HepG2 (cell line): ENCODE data around the gene COPB2. TPM values are rescaled to one million over a fixed set of nuclear protein-coding genes. Genes with fewer than 3 reads are reported as not detected.

Experiments
- ATAC-seq: fragments of 200-7000 bp; cut with Tn5 transposase; 3 replicates; pipeline ENCODE4 v1.9.1; 2020; ENCODE audit warnings: mild to moderate bottlenecking, moderate library complexity
- BruUV-seq: library from RNA; stranded (reverse); fragments of 400-500 nt; replicated peaks from 2 replicates; lab custom pipeline; 2021; lab: Mats Ljungman, UMichigan
- CTCF ChIA-PET: fragments of 300-600 bp; formaldehyde crosslinking; extraction: SDS; loops from one replicate; lab custom pipeline; 2021; ENCODE audit warnings: low total read pairs, inconsistent platforms, low intra/inter-chr PET ratio; lab: Yijun Ruan, JAX
- POLR2A ChIA-PET: fragments of 350-600 bp; sonication (Branson Sonifier 250); formaldehyde crosslinking; loops from one replicate; lab custom pipeline; 2020; ENCODE audit warnings: antibody characterized with exemption, inconsistent platforms; lab: Yijun Ruan, JAX
- DNase-seq: peaks from one replicate; pipeline ENCODE4 v3.0.0-alpha.2; 2015; ENCODE audit warnings: low spot score
- FAIRE-seq: peaks from 3 replicates; lab custom pipeline; 2011; peaks lifted over from hg19 to GRCh38; lab: Jason Lieb, UNC
- H2AFZ ChIP-seq: one replicate; pipeline ENCODE4 v1.6.1; 2011; ENCODE audit warnings: low read length, inconsistent platforms
- H3K27ac ChIP-seq: fragments of 300-600 bp; 3 replicates; pipeline ENCODE4 v1.8.0; 2011; ENCODE audit warnings: mixed run types, mild to moderate bottlenecking, mixed read lengths, low read length, inconsistent platforms; ENCODE audit not compliant: insufficient read depth; ENCODE audit errors: extremely low read length
- H3K27me3 ChIP-seq, 2 experiments: fragments of 200-600 bp in 1 of 2; 2 replicates in 1 of 2; 3 replicates in 1 of 2; pipeline versions ENCODE4 v1.6.0 to v1.8.0; 2011; ENCODE audit warnings: low read length in 2 of 2, mild to moderate bottlenecking in 2 of 2, moderate library complexity in 2 of 2, inconsistent platforms in 1 of 2; ENCODE audit not compliant: insufficient read depth in 2 of 2, control insufficient read depth in 1 of 2
- H3K36me3 ChIP-seq, 2 experiments: fragments of 200-600 bp in 1 of 2; replicated peaks in 1 of 2; 2 replicates in 1 of 2; 3 replicates in 1 of 2; pipeline versions ENCODE4 v1.5.1 to v1.8.0; 2011; ENCODE audit warnings: low read length in 2 of 2, inconsistent platforms in 1 of 2; ENCODE audit not compliant: insufficient read depth in 2 of 2, control insufficient read depth in 1 of 2
- H3K4me1 ChIP-seq: 2 replicates; pipeline ENCODE4 v1.5.1; 2012; ENCODE audit warnings: low read length, inconsistent platforms; ENCODE audit not compliant: insufficient read depth
- H3K4me2 ChIP-seq: 2 replicates; pipeline ENCODE4 v1.6.0; 2011; ENCODE audit warnings: low read depth, low read length, inconsistent platforms
- H3K4me3 ChIP-seq, 3 experiments: fragments of 200-600 bp in 1 of 3; sonication (generic), shearing (Covaris generic) in 1 of 3; replicated peaks in 1 of 3; 2 replicates each; pipeline ENCODE4 v1.5.1; 2011 to 2016; ENCODE audit warnings: low read length in 3 of 3, inconsistent platforms in 2 of 3, low read depth in 2 of 3, mild to moderate bottlenecking in 2 of 3, control low read depth in 1 of 3, mixed read lengths in 1 of 3; ENCODE audit not compliant: insufficient read depth in 1 of 3
- H3K79me2 ChIP-seq: one replicate; pipeline ENCODE4 v1.6.1; 2011; ENCODE audit warnings: low read length, inconsistent platforms; ENCODE audit not compliant: insufficient read depth
- H3K9ac ChIP-seq: 2 replicates; pipeline ENCODE4 v1.6.0; 2011; ENCODE audit warnings: mild to moderate bottlenecking, low read depth, low read length, inconsistent platforms; ENCODE audit not compliant: insufficient read depth
- H3K9me3 ChIP-seq: 2 replicates; pipeline ENCODE4 v1.5.1; 2012; ENCODE audit warnings: mild to moderate bottlenecking, low read length
- H4K20me1 ChIP-seq: 2 replicates; pipeline ENCODE4 v1.6.0; 2011; ENCODE audit warnings: inconsistent platforms, mild to moderate bottlenecking, low read length, moderate library complexity; ENCODE audit not compliant: insufficient read depth
- AHDC1 ChIP-seq: sonication (generic); formaldehyde crosslinking; IDR thresholded peaks from 2 replicates; pipeline ENCODE4 v1.5.1; 2020; ENCODE audit warnings: mild to moderate bottlenecking, missing genetic modification reagents, borderline replicate concordance
- CENPX ChIP-seq: sonication (generic); formaldehyde crosslinking; IDR thresholded peaks from 2 replicates; pipeline ENCODE4 v1.9.0; 2021; ENCODE audit warnings: mild to moderate bottlenecking, missing genetic modification reagents, moderate library complexity
- CREB3 ChIP-seq: sonication (generic); formaldehyde crosslinking; IDR thresholded peaks from 2 replicates; pipeline ENCODE4 v1.5.0; 2020; ENCODE audit warnings: missing genetic modification reagents
- HOXA9 ChIP-seq: sonication (generic); formaldehyde crosslinking; IDR thresholded peaks from 2 replicates; pipeline ENCODE4 v1.8.1; 2022; ENCODE audit warnings: missing genetic modification reagents, mild to moderate bottlenecking, moderate library complexity, borderline replicate concordance
- MED8 ChIP-seq: sonication (generic); formaldehyde crosslinking; IDR thresholded peaks from 2 replicates; pipeline ENCODE4 v1.8.1; 2023; ENCODE audit warnings: mild to moderate bottlenecking, missing genetic modification reagents; ENCODE audit not compliant: insufficient replicate concordance
- MXD4 ChIP-seq: IDR thresholded peaks from 2 replicates; pipeline ENCODE4 v1.6.1; 2016; ENCODE audit warnings: mild to moderate bottlenecking, missing biosample characterization, missing genetic modification reagents
- NCOA5 ChIP-seq: sonication (generic); formaldehyde crosslinking; IDR thresholded peaks from 2 replicates; pipeline ENCODE4 v1.4.0; 2020; ENCODE audit warnings: missing genetic modification reagents
- THAP7 ChIP-seq: sonication (generic); formaldehyde crosslinking; IDR thresholded peaks from 2 replicates; pipeline ENCODE4 v1.8.1; 2023; ENCODE audit warnings: mild to moderate bottlenecking, missing genetic modification reagents
- ZKSCAN1 ChIP-seq: fragments of 150-350 bp; IDR thresholded peaks from 2 replicates; pipeline ENCODE4 v1.6.1; 2014; ENCODE audit warnings: low read length
- ZMYM2 ChIP-seq: sonication (generic); formaldehyde crosslinking; IDR thresholded peaks from 2 replicates; pipeline ENCODE4 v1.8.0; 2022; ENCODE audit warnings: mild to moderate bottlenecking, missing genetic modification reagents
- ZNF138 ChIP-seq: sonication (generic); formaldehyde crosslinking; IDR thresholded peaks from 2 replicates; pipeline ENCODE4 v1.5.0; 2020; ENCODE audit warnings: mild to moderate bottlenecking, low read depth, missing genetic modification reagents
- ZNF326 ChIP-seq: sonication (generic); formaldehyde crosslinking; IDR thresholded peaks from 2 replicates; pipeline ENCODE4 v1.4.0; 2020; ENCODE audit warnings: missing genetic modification reagents, borderline replicate concordance
- ZNF512B ChIP-seq: sonication (generic); formaldehyde crosslinking; IDR thresholded peaks from 2 replicates; pipeline ENCODE4 v1.5.1; 2020; ENCODE audit warnings: missing genetic modification reagents, mild to moderate bottlenecking, borderline replicate concordance
- ZNF546 ChIP-seq: sonication (generic); formaldehyde crosslinking; conservative IDR thresholded peaks from 2 replicates; pipeline ENCODE4 v1.8.1; 2023; ENCODE audit warnings: mild to moderate bottlenecking, missing genetic modification reagents
- ZNF747 ChIP-seq: sonication (generic); formaldehyde crosslinking; IDR thresholded peaks from 2 replicates; pipeline ENCODE4 v1.8.1; 2023; ENCODE audit warnings: missing genetic modification reagents, mild to moderate bottlenecking, borderline replicate concordance
- ZNF816 ChIP-seq: sonication (generic); formaldehyde crosslinking; IDR thresholded peaks from 2 replicates; pipeline ENCODE4 v1.8.0; 2022; ENCODE audit warnings: missing genetic modification reagents, mild to moderate bottlenecking, borderline replicate concordance
- WGBS: methylation state at CpG from one replicate; pipeline ENCODE4 v1.1.6; 2017; ENCODE audit warnings: low lambda C conversion rate; 5-methylcytosine and 5-hydroxymethylcytosine counted together
- in situ Hi-C: cut with HindIII; loops from 2 replicates; pipeline ENCODE4 v1.10.0; 2017; ENCODE audit warnings: low pct_unique_long_range_greater_than_20kb; ENCODE audit not compliant: extremely low pct_ligation_motif_present
- intact Hi-C: fragments of 100-400 bp; cut with micrococcal nuclease; formaldehyde crosslinking; loops from one replicate; pipeline ENCODE4 v1.10.0; 2022; ENCODE audit not compliant: unreplicated experiment
- polyA plus RNA-seq, 8 experiments: library from polyadenylated mRNA; depleted of rRNA in 3 of 8; stranded (reverse) in 7 of 8; unstranded in 1 of 8; fragments of >200 nt; fragmentation: Illumina TruSeq in 4 of 8; extraction: Trizol in 4 of 8; gene quantifications; 2 replicates each; pipeline versions ENCODE4 v1.2.1 to v1.2.3, GENCODE V29; 2011 to 2016; ENCODE audit warnings: low read depth in 4 of 8, missing spikeins in 1 of 8, mixed read lengths in 1 of 8; ENCODE audit not compliant: insufficient read depth in 1 of 8
- total RNA-seq, 5 experiments: library from RNA; depleted of rRNA; stranded (reverse); fragments of >200 nt; fragmentation: Illumina TruSeq; extraction: Trizol; gene quantifications; 2 replicates each; pipeline ENCODE4 v1.2.3, GENCODE V29; 2016; ENCODE audit warnings: low read depth in 1 of 5

Gene COPB2
- total and polyA plus RNA-seq, 2 of the 13 experiments (the other 11 are each of a cell fraction or from before 2014, with no cell fraction given) = 83.3 to 217 TPM

GRCh38 chr3:139308560-139308959 lies 80.9 kb downstream of the COPB2 start:
- no peak overlapping the region for H3K4me3 ChIP-seq
- H3K9ac ChIP-seq = no peak overlapping the region
- no peak overlapping the region for H2AFZ ChIP-seq
- ChIA-PET CTCF (no interaction called here), POLR2A (no interaction called here)
- H3K27ac ChIP-seq = no peak overlapping the region
- DNase-seq (no peak), FAIRE-seq (no peak), ATAC-seq (no peak)
- in situ Hi-C loops (no loop called here), intact Hi-C loops (no loop called here)
- H4K20me1 ChIP-seq = no peaks in the 10 kb centered on the region
- no peak overlapping the region for H3K4me2 ChIP-seq
- H3K36me3 ChIP-seq = no peaks in the 10 kb centered on the region
- BruUV-seq = no TSS peak
- no peaks in the 10 kb centered on the region for H3K27me3 ChIP-seq
- no peak for TF ChIP-seq HOXA9 (CRISPR knock-in tag)
- TF ChIP-seq MXD4 (CRISPR knock-in tag) = no peak
- TF ChIP-seq MED8 (CRISPR knock-in tag) = no peak
- no peak for TF ChIP-seq AHDC1 (CRISPR knock-in tag)
- TF ChIP-seq ZNF512B (CRISPR knock-in tag) = no peak
- no peak for TF ChIP-seq ZNF138 (CRISPR knock-in tag)
- no peak for TF ChIP-seq ZNF546 (CRISPR knock-in tag)
- no peak for TF ChIP-seq CREB3 (CRISPR knock-in tag)
- no peak for TF ChIP-seq NCOA5 (CRISPR knock-in tag)
- TF ChIP-seq ZNF326 (CRISPR knock-in tag) = no peak
- no peak for TF ChIP-seq ZKSCAN1
- TF ChIP-seq CENPX (CRISPR knock-in tag) = no peak
- TF ChIP-seq ZNF816 (CRISPR knock-in tag) = no peak
- TF ChIP-seq THAP7 (CRISPR knock-in tag) = no peak
- TF ChIP-seq ZMYM2 (CRISPR knock-in tag) = no peak
- TF ChIP-seq ZNF747 = no peak
- TF ChIP-seq, all 625 proteins: peak for 0
- Histone ChIP-seq H3K4me1 (no peaks in the 10 kb centered on the region), H3K79me2 (no peaks in the 10 kb centered on the region), H3K9me3 (no peaks in the 10 kb centered on the region)
- 0% methylated on average over 4 of the region's 4 CpGs for WGBS
